Central memory CD4-positive, alpha-beta T cell (primary cell): Measurements from ENCODE around the gene EMC8.
"Not testable (repeated sequence)": the region's sequence is repeated elsewhere in the genome, so short reads cannot be mapped to it uniquely, and the experiment has no call there.

Experiments
- DNase-seq: peaks from one replicate; pipeline ENCODE4 v3.0.0; 2022

EMC8 gene

DNA sequence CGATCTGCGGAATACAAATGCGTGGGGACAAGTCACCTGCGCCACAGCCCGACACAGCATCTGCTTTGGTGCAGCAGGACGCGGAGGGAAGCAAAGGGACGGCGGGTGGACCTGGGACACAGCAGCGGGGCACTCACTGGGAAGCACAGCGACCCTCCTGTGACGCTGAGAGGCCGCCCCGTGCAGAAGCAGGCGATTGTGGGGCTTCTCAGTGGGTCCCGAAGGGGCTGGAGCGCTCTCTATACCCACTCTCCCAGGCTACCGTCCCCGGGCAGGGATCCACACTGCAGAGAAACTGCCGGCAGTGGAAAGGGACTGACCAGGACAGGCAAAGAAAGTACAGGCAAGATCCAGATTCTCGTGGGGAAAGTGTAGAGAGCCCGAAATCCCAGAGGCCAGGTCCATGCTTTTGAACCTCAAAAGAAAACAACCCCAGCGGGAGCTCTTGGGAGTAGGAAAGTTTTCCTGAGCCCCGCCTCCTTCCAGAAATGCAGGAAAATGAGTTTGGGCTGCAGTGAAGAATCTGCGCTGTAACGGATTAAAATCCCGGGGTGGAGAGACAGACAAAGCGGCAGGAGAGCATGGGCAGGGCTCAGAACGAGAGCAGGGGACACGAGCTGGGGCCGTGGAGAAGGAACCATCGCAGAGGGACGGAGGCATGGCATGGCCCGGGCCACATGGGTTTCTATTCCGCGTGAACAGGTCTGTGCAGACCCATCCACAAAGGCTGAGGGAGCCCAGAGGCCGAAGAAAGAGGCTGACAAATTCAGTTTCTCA lies 12.9 kb upstream of the EMC8 start:
- no peak for DNase-seq

GRCh38 chr16:85810742-85811115 lies 11.4 kb upstream of the EMC8 start:
- DNase-seq, result no peak

GRCh38 chr16:85810097-85810741 lies 10.9 kb upstream of the EMC8 start:
- no peak for DNase-seq

GRCh38 chr16:85809645-85810044 lies 10.3 kb upstream of the EMC8 start:
- no peak for DNase-seq

DNA sequence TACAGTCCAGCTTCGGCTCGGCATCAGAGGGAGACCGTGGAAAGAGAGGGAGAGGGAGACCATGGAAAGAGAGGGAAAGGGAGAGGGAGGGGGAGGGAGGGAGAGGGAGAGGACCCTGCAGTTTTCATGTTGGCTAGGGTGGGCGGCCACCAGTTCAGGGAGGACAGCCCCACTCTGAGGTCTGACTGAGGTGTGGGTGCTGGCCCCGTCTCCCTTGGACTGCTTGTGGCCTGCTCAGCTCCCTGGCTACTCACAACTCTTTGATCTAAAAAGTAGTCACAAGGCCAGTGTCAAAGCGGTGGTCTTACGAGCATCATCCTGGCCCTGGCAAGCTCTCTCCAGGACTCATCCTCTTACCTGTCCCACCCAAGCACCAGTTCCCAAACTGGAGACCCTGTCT lies 9.6 kb upstream of the EMC8 start:
- DNase-seq, result no peak

- not testable (repeated sequence) for DNase-seq
Observed at GRCh38 chr16:85808104-85808503, 8.8 kb upstream of the EMC8 start.

GRCh38 chr16:85807340-85807739 lies 8.0 kb upstream of the EMC8 start:
- not testable (repeated sequence) for DNase-seq

GRCh38 chr16:85806539-85806938 lies 7.2 kb upstream of the EMC8 start:
- DNase-seq, result no peak

GRCh38 chr16:85805442-85806045 lies 6.2 kb upstream of the EMC8 start:
- no peak for DNase-seq

GRCh38 chr16:85803570-85803969 lies 4.2 kb upstream of the EMC8 start:
- DNase-seq, result no peak

DNA sequence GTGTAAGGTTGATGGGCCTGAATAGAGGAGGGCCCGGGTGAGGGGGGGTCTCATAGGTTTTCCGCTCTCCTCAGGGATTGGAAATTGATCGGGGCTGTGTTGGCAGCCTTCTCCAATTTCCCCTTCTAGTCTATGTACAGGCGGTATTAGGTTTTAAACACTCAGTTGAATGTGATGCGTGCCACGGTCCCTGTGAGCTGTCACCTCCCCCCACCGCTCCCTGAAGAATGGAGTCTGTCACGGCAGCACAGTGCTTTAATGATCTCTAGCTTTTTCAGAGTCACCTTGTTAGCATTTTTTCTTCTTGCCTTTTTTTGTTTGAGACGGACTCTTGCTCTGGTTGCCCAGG lies 951 bp upstream of the EMC8 start:
- no peak for DNase-seq

- DNase-seq, result peak; percentile 19
Observed at GRCh38 chr16:85798901-85799496, 345 bp downstream of the EMC8 start.

- DNase-seq, result no peak
Observed at GRCh38 chr16:85798283-85798776, 1.0 kb downstream of the EMC8 start.

GRCh38 chr16:85796599-85796998 lies 2.7 kb downstream of the EMC8 start:
- DNase-seq, result no peak

- no peak for DNase-seq
Observed at GRCh38 chr16:85796152-85796551, 3.2 kb downstream of the EMC8 start.

- no peak for DNase-seq
Observed at GRCh38 chr16:85794696-85795095, 4.6 kb downstream of the EMC8 start.

GRCh38 chr16:85793662-85794298 lies 5.6 kb downstream of the EMC8 start:
- no peak for DNase-seq

DNA sequence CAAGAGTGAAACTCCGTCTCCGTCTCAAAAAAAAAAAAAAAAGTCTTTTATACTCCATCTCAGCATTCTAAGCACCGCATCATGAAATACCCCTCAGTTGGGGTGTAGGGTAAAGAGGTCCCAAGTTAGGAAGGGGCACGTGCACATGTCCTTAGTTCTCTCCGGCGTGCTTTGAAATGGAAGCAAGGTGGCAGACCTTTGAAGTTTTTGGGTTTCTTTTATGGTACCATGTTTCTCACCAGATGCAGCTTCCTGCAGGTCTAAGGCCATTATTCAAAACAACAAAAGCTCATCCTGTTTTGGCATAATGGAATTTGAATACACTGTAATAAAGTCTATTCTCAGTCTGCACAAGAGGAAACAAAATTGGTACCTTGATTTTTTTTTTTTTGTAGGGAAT lies 9.6 kb downstream of the EMC8 start:
- DNase-seq, result no peak

DNA sequence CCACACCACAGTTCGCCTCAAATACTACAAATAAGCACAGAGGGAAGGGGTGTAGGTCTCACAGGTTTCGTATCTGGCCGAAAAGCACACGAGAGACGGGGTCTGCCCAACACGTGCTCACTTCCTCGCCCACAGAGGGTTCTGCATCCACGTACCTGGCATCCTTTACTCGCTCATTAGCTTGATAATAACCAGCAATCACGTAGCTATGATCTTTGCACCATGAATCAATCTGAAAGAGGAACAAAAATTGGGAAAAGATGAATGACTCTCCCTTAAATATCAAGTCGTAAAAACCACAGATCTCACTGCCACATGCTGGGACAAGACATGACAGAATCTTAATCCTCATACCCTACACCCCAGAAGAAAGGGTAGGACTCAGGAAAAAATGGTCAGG lies 10.5 kb downstream of the EMC8 start:
- DNase-seq, result no peak

DNA sequence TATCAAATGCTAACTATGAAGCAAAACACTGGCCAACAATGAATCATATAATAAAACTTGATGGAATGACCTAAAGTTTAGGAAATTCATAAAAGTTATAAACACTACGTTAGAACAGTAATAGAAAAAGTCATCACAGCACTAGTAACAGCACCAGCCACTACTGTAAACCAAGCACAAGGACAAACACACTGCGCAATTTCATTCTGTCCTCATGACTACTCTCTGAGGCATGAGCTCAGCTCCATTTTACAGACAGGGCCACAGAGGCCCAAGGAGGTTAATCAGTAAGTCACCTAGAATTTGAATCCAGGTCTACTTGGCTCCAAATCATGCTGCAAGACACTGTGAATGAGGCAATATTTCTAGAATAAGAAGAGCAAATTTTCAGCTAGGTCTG lies 13.4 kb downstream of the EMC8 start:
- DNase-seq, result no peak

- no peak for DNase-seq
Observed at GRCh38 chr16:85784813-85785212, 14.5 kb downstream of the EMC8 start.

GRCh38 chr16:85783441-85783840 lies 15.9 kb downstream of the EMC8 start:
- DNase-seq, result no peak

DNA sequence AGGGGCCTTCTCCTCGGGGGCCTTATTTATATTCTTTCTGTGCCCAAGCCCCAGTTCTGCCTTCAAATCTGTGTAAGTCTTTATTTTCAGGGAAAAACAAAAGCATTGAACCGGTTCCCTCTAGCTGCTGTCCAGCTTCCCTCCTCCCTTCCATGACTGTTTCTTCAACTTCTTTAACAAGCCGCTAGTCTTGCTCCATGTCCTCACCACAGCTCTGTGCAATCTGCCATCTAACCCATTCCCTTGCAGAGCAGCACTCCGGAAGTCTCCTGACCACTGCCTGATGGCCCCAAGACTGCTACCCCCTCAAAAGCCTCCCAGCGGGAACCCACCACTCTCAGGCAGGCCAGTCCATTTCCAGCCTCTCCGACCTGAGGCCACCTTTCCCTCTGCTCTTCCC lies 16.9 kb downstream of the EMC8 start:
- DNase-seq, result no peak
